A549 (cell line): ENCODE results near the gene QRICH2.

Source experiments
- CBX8 ChIP-seq: fragments of 200-600 bp; sonication (generic); IDR thresholded peaks from 2 replicates; pipeline ENCODE4 v1.6.1; 2016
- CTCF ChIP-seq: fragments of >200 bp; sonication (Bioruptor Twin); formaldehyde crosslinking; IDR thresholded peaks from 3 replicates; pipeline ENCODE4 v1.5.1; 2016
- GATA3 ChIP-seq: IDR thresholded peaks from 2 replicates; pipeline ENCODE4 v1.6.1; 2012; ENCODE audit warnings: borderline replicate concordance

GRCh38 chr17:76276069-76276431, 32.0 kb downstream of the QRICH2 start:
- TF ChIP-seq CBX8 (no peak), GATA3 (no peak), CTCF (no peak)
